ENCODE measurements around the gene PTPRN2.

GRCh38 chr7:157892751-157893523 is 694.7 kb downstream of the PTPRN2 start:
- TF ChIP-seq POLR2AphosphoS5 (IDR thresholded peaks at IDR 0.05) (no peak), CTCF (IDR thresholded peaks at IDR 0.05) (no peak)
